HUES48 (cell line): ENCODE measurements around the gene KIAA1755.

Experiments used
- H3K27ac ChIP-seq: one replicate; pipeline ENCODE4 v1.7.0; 2013; ENCODE audit warnings: low read depth, low read length, inconsistent platforms
- H3K27me3 ChIP-seq: 2 replicates; pipeline ENCODE4 v1.6.1; 2013; ENCODE audit warnings: mild to moderate bottlenecking, low read length; ENCODE audit not compliant: control insufficient read depth, insufficient read depth
- H3K36me3 ChIP-seq: 2 replicates; pipeline ENCODE4 v1.6.1; 2013; ENCODE audit warnings: low read length; ENCODE audit not compliant: control insufficient read depth, insufficient read depth
- H3K4me1 ChIP-seq: 2 replicates; pipeline ENCODE4 v1.6.1; 2013; ENCODE audit warnings: mild to moderate bottlenecking, low read length; ENCODE audit not compliant: control insufficient read depth, insufficient read depth
- H3K4me3 ChIP-seq: 2 replicates; pipeline ENCODE4 v1.5.1; 2013; ENCODE audit warnings: mild to moderate bottlenecking, low read depth, low read length
- H3K9ac ChIP-seq: 2 replicates; pipeline ENCODE4 v1.6.1; 2013; ENCODE audit warnings: mild to moderate bottlenecking, low read depth, low read length, moderate library complexity
- H3K9me3 ChIP-seq: 2 replicates; pipeline ENCODE4 v1.6.1; 2013; ENCODE audit warnings: low read length; ENCODE audit not compliant: control insufficient read depth, insufficient read depth

The KIAA1755 gene

GRCh38 chr20:38178065-38178491 lies 82.5 kb downstream of the KIAA1755 start:
- H3K27ac ChIP-seq = no peak overlapping the region
- no peaks in the 10 kb centered on the region for H3K9me3 ChIP-seq
- H3K36me3 ChIP-seq = no peaks in the 10 kb centered on the region
- H3K27me3 ChIP-seq = no peaks in the 10 kb centered on the region
- H3K9ac ChIP-seq = no peak overlapping the region
- no peak overlapping the region for H3K4me3 ChIP-seq
- H3K4me1 ChIP-seq = no peaks in the 10 kb centered on the region

- H3K9ac ChIP-seq = no peak overlapping the region
- no peaks in the 10 kb centered on the region for H3K9me3 ChIP-seq
- H3K36me3 ChIP-seq = no peaks in the 10 kb centered on the region
- no peak overlapping the region for H3K4me3 ChIP-seq
- H3K27ac ChIP-seq = no peak overlapping the region
- H3K4me1 ChIP-seq = no peaks in the 10 kb centered on the region
- H3K27me3 ChIP-seq = no peaks in the 10 kb centered on the region
Measured at GRCh38 chr20:38177201-38177600, 83.3 kb downstream of the KIAA1755 start.

GRCh38 chr20:38175304-38176180 lies 85.0 kb downstream of the KIAA1755 start:
- H3K27ac ChIP-seq = no peak overlapping the region
- no peaks in the 10 kb centered on the region for H3K36me3 ChIP-seq
- H3K4me1 ChIP-seq = no peaks in the 10 kb centered on the region
- H3K9ac ChIP-seq = no peak overlapping the region
- no peak overlapping the region for H3K4me3 ChIP-seq
- H3K9me3 ChIP-seq = no peaks in the 10 kb centered on the region
- H3K27me3 ChIP-seq = no peaks in the 10 kb centered on the region

- no peaks in the 10 kb centered on the region for H3K4me1 ChIP-seq
- no peak overlapping the region for H3K9ac ChIP-seq
- H3K36me3 ChIP-seq = no peaks in the 10 kb centered on the region
- no peak overlapping the region for H3K27ac ChIP-seq
- H3K9me3 ChIP-seq = no peaks in the 10 kb centered on the region
- H3K27me3 ChIP-seq = no peaks in the 10 kb centered on the region
- H3K4me3 ChIP-seq = no peak overlapping the region
Measured at GRCh38 chr20:38173237-38174156, 87.0 kb downstream of the KIAA1755 start.

- no peak overlapping the region for H3K9ac ChIP-seq
- H3K4me3 ChIP-seq = no peak overlapping the region
- H3K9me3 ChIP-seq = no peaks in the 10 kb centered on the region
- no peaks in the 10 kb centered on the region for H3K36me3 ChIP-seq
- H3K27me3 ChIP-seq = no peaks in the 10 kb centered on the region
- H3K4me1 ChIP-seq = no peaks in the 10 kb centered on the region
- no peak overlapping the region for H3K27ac ChIP-seq
Measured at GRCh38 chr20:38172408-38172807, 88.1 kb downstream of the KIAA1755 start.

- no peaks in the 10 kb centered on the region for H3K36me3 ChIP-seq
- no peaks in the 10 kb centered on the region for H3K4me1 ChIP-seq
- H3K9me3 ChIP-seq = no peaks in the 10 kb centered on the region
- no peak overlapping the region for H3K9ac ChIP-seq
- H3K27ac ChIP-seq = no peak overlapping the region
- no peak overlapping the region for H3K4me3 ChIP-seq
- no peaks in the 10 kb centered on the region for H3K27me3 ChIP-seq
Measured at GRCh38 chr20:38171675-38172043, 88.9 kb downstream of the KIAA1755 start.

GRCh38 chr20:38170826-38171674 lies 89.5 kb downstream of the KIAA1755 start:
- no peaks in the 10 kb centered on the region for H3K9me3 ChIP-seq
- H3K27ac ChIP-seq = no peak overlapping the region
- no peaks in the 10 kb centered on the region for H3K27me3 ChIP-seq
- no peaks in the 10 kb centered on the region for H3K4me1 ChIP-seq
- H3K36me3 ChIP-seq = no peaks in the 10 kb centered on the region
- H3K4me3 ChIP-seq = no peak overlapping the region
- H3K9ac ChIP-seq = no peak overlapping the region

- Histone ChIP-seq H3K9me3 (no peaks in the 10 kb centered on the region), H3K27ac (no peak overlapping the region), H3K27me3 (no peaks in the 10 kb centered on the region), H3K4me1 (no peaks in the 10 kb centered on the region), H3K4me3 (no peak overlapping the region), H3K9ac (no peak overlapping the region), H3K36me3 (no peaks in the 10 kb centered on the region)
Measured at GRCh38 chr20:38170219-38170825, 90.2 kb downstream of the KIAA1755 start.

GRCh38 chr20:38169636-38170193 lies 90.8 kb downstream of the KIAA1755 start:
- Histone ChIP-seq H3K27ac (no peak overlapping the region), H3K27me3 (no peaks in the 10 kb centered on the region), H3K9ac (no peak overlapping the region), H3K9me3 (no peaks in the 10 kb centered on the region), H3K4me1 (no peaks in the 10 kb centered on the region), H3K4me3 (no peak overlapping the region), H3K36me3 (no peaks in the 10 kb centered on the region)
